BLaER1 (cell line): ENCODE measurements around the gene HLCS.

Experiments
- H3K27ac ChIP-seq: shearing (Covaris generic); formaldehyde crosslinking; 2 replicates; pipeline ENCODE4 v1.8.1; 2022
- H3K27me3 ChIP-seq: shearing (Covaris generic); formaldehyde crosslinking; 2 replicates; pipeline ENCODE4 v1.8.1; 2022
- H3K36me3 ChIP-seq: shearing (Covaris generic); formaldehyde crosslinking; 2 replicates; pipeline ENCODE4 v1.8.1; 2022
- H3K4me1 ChIP-seq: shearing (Covaris generic); formaldehyde crosslinking; 2 replicates; pipeline ENCODE4 v1.8.1; 2022
- H3K4me2 ChIP-seq: shearing (Covaris generic); formaldehyde crosslinking; 2 replicates; pipeline ENCODE4 v1.8.1; 2022
- H3K4me3 ChIP-seq: shearing (Covaris generic); formaldehyde crosslinking; 2 replicates; pipeline ENCODE4 v1.8.1; 2022
- H3K9ac ChIP-seq: shearing (Covaris generic); formaldehyde crosslinking; 2 replicates; pipeline ENCODE4 v1.8.1; 2022
- H3K9me3 ChIP-seq: shearing (Covaris generic); formaldehyde crosslinking; 2 replicates; pipeline ENCODE4 v1.8.1; 2022
- H4K20me1 ChIP-seq: shearing (Covaris generic); formaldehyde crosslinking; 2 replicates; pipeline ENCODE4 v1.8.1; 2022
- Cebpa-rat ChIP-seq: shearing (Covaris generic); IDR thresholded peaks from 2 replicates; pipeline ENCODE4 v1.8.1; 2022

Gene HLCS

GRCh38 chr21:36722370-36723368 lies 243.8 kb downstream of the HLCS start:
- Histone ChIP-seq H3K9ac (no peak overlapping the region), H3K4me1 (no peaks in the 10 kb centered on the region), H3K9me3 (no peaks in the 10 kb centered on the region), H3K4me3 (no peak overlapping the region), H3K27me3 (peaks cover 6% of the 10 kb centered on the region), H3K27ac (no peak overlapping the region), H3K4me2 (no peak overlapping the region), H3K36me3 (no peaks in the 10 kb centered on the region), H4K20me1 (no peaks in the 10 kb centered on the region)
- no peak for TF ChIP-seq Cebpa-rat

GRCh38 chr21:36721817-36722216 lies 244.7 kb downstream of the HLCS start:
- no peaks in the 10 kb centered on the region for H3K36me3 ChIP-seq
- H3K4me1 ChIP-seq, result peaks cover 5% of the 10 kb centered on the region; the same call in 1 of the 2 replicates
- H3K9me3 ChIP-seq, result no peaks in the 10 kb centered on the region
- H3K27me3 ChIP-seq, result peaks cover 10% of the 10 kb centered on the region
- no peak overlapping the region for H3K4me3 ChIP-seq
- H4K20me1 ChIP-seq, result no peaks in the 10 kb centered on the region
- no peak overlapping the region for H3K27ac ChIP-seq
- no peak overlapping the region for H3K4me2 ChIP-seq
- no peak for TF ChIP-seq Cebpa-rat
- H3K9ac ChIP-seq, result no peak overlapping the region

GRCh38 chr21:36719614-36720013 lies 246.9 kb downstream of the HLCS start:
- peaks cover 6% of the 10 kb centered on the region; the same call in 1 of the 2 replicates for H3K4me1 ChIP-seq
- no peaks in the 10 kb centered on the region for H3K36me3 ChIP-seq
- H3K27ac ChIP-seq, result no peak overlapping the region
- H3K9ac ChIP-seq, result no peak overlapping the region
- no peak overlapping the region for H3K4me2 ChIP-seq
- no peak for TF ChIP-seq Cebpa-rat
- peaks cover 29% of the 10 kb centered on the region for H3K27me3 ChIP-seq
- no peak overlapping the region for H3K4me3 ChIP-seq
- H3K9me3 ChIP-seq, result no peaks in the 10 kb centered on the region
- H4K20me1 ChIP-seq, result no peaks in the 10 kb centered on the region; the same call in 1 of the 2 replicates

- Histone ChIP-seq H3K36me3 (no peaks in the 10 kb centered on the region), H4K20me1 (no peaks in the 10 kb centered on the region; the same call in 1 of the 2 replicates), H3K27ac (no peak overlapping the region), H3K9me3 (no peaks in the 10 kb centered on the region), H3K4me3 (no peak overlapping the region), H3K4me2 (no peak overlapping the region), H3K9ac (no peak overlapping the region), H3K27me3 (peaks cover 35% of the 10 kb centered on the region), H3K4me1 (peaks cover 6% of the 10 kb centered on the region; the same call in 1 of the 2 replicates)
- TF ChIP-seq Cebpa-rat, result no peak
These were observed 247.4 kb downstream of the HLCS start for GRCh38 chr21:36718951-36719501.

DNA sequence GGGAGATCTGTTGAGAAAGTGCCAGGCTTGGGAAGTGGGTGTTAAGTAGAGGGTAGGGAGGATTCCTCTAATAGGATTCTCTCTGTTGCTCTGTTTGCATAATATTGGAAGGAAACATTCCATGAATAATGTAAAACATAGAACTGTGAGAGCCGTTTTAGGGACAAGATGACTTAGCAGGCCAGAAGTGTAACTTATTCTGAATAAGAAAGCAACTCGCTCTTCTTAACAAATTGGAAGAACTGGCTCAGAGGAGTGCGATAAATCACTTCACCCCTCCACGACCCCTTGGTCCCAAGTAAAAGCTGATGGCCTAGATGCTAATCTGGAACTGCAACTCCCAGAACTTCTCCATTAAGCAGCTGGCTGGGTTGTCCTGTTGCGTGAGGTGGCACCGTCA lies 248.5 kb downstream of the HLCS start:
- Histone ChIP-seq H3K27ac (no peak overlapping the region), H3K36me3 (no peaks in the 10 kb centered on the region), H4K20me1 (peaks cover 2% of the 10 kb centered on the region; the same call in 1 of the 2 replicates), H3K9me3 (no peaks in the 10 kb centered on the region), H3K4me3 (no peak overlapping the region), H3K27me3 (peaks cover 46% of the 10 kb centered on the region), H3K4me2 (no peak overlapping the region), H3K9ac (no peak overlapping the region), H3K4me1 (peaks cover 6% of the 10 kb centered on the region; the same call in 1 of the 2 replicates)
- no peak for TF ChIP-seq Cebpa-rat

DNA sequence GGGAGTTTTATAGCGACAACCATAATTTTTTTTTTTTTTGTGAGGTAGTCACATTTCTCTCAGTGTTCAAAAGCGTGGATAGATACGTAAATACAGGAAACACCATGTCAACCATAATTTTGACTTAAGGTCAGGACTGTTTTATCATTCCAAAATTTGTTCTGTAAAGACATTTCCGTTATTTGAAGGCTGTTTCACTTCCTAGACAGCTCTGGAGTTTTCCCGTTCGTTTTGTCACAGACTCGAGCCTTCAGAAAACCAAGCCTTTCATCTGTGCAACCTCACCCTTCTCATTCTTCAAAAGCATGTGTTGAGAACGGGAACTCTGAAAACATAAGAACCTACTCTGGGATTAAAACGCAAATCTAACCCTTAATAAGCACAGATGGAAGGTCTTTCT lies 249.6 kb downstream of the HLCS start:
- Histone ChIP-seq H3K9ac (no peak overlapping the region), H4K20me1 (peaks cover 5% of the 10 kb centered on the region; the same call in 1 of the 2 replicates), H3K36me3 (no peaks in the 10 kb centered on the region), H3K4me1 (peaks cover 6% of the 10 kb centered on the region; the same call in 1 of the 2 replicates), H3K27ac (no peak overlapping the region), H3K9me3 (no peaks in the 10 kb centered on the region), H3K27me3 (peaks cover 57% of the 10 kb centered on the region), H3K4me2 (no peak overlapping the region), H3K4me3 (no peak overlapping the region)
- TF ChIP-seq Cebpa-rat, result no peak

- H3K9me3 ChIP-seq, result no peaks in the 10 kb centered on the region
- TF ChIP-seq Cebpa-rat, result no peak
These were observed 250.1 kb downstream of the HLCS start for GRCh38 chr21:36716387-36716786.

GRCh38 chr21:36713746-36714145 lies 252.7 kb downstream of the HLCS start:
- Histone ChIP-seq H3K9ac (no peak overlapping the region), H4K20me1 (peaks cover 26% of the 10 kb centered on the region), H3K4me2 (no peak overlapping the region), H3K27me3 (peaks cover 88% of the 10 kb centered on the region), H3K36me3 (no peaks in the 10 kb centered on the region), H3K4me3 (no peak overlapping the region), H3K4me1 (peaks cover 6% of the 10 kb centered on the region; the same call in 1 of the 2 replicates), H3K9me3 (peaks cover 2% of the 10 kb centered on the region; the same call in 1 of the 2 replicates), H3K27ac (no peak overlapping the region)
- TF ChIP-seq Cebpa-rat, result no peak

More at GRCh38 chr21:36716387-36716786, 250.1 kb downstream of the HLCS start:
- peaks cover 61% of the 10 kb centered on the region for H3K27me3 ChIP-seq
- no peak overlapping the region for H3K9ac ChIP-seq
- no peaks in the 10 kb centered on the region for H3K36me3 ChIP-seq
- H3K4me2 ChIP-seq, result no peak overlapping the region
- peaks cover 6% of the 10 kb centered on the region; the same call in 1 of the 2 replicates for H3K4me1 ChIP-seq
- peaks cover 5% of the 10 kb centered on the region; the same call in 1 of the 2 replicates for H4K20me1 ChIP-seq
- H3K27ac ChIP-seq, result no peak overlapping the region
- no peak overlapping the region for H3K4me3 ChIP-seq

- no peak for TF ChIP-seq Cebpa-rat
- H3K27me3 ChIP-seq, result peaks cover 98% of the 10 kb centered on the region
- no peak overlapping the region for H3K4me2 ChIP-seq
- H3K27ac ChIP-seq, result no peak overlapping the region
- peaks cover 19% of the 10 kb centered on the region for H3K9me3 ChIP-seq
- H4K20me1 ChIP-seq, result peaks cover 57% of the 10 kb centered on the region
- no peak overlapping the region for H3K4me3 ChIP-seq
- no peaks in the 10 kb centered on the region for H3K36me3 ChIP-seq
- no peak overlapping the region for H3K9ac ChIP-seq
- H3K4me1 ChIP-seq, result peaks cover 8% of the 10 kb centered on the region
These were observed 255.8 kb downstream of the HLCS start for GRCh38 chr21:36710729-36711048.
